ENCODE results near the gene MGLL.

GRCh38 chr3:127720985-127721935 lies 101.1 kb downstream of the MGLL start:
- TF ChIP-seq POLR2A (IDR thresholded peaks at IDR 0.05) (no peak), CTCF (IDR thresholded peaks at IDR 0.05 in 4 of 5, conservative IDR thresholded peaks at IDR 0.05 in 1 of 5) (no peak)

Data from gastrocnemius medialis (tissue), 4 donors.